SK-N-SH (cell line): ENCODE measurements around the gene MCF2L2. TPM values are rescaled to one million over a fixed set of nuclear protein-coding genes. Genes with fewer than 3 reads are reported as not detected.

Source experiments
- CTCF ChIA-PET: fragments of 300-600, 350-600 bp; formaldehyde crosslinking; extraction: SDS; loops from one replicate; lab custom pipeline; 2021; lab: Yijun Ruan, JAX
- POLR2A ChIA-PET: fragments of 350-600 bp; sonication (Branson Sonifier 250); formaldehyde crosslinking; extraction: SDS; loops from one replicate; lab custom pipeline; 2020; ENCODE audit warnings: antibody characterized with exemption, inconsistent platforms; lab: Yijun Ruan, JAX
- DNase-seq: peaks from one replicate; pipeline ENCODE4 v3.0.0; 2012
- H2AFZ ChIP-seq: fragments of 200-600 bp; sonication (generic); 2 replicates; pipeline ENCODE4 v1.8.1; 2016; ENCODE audit warnings: antibody characterized with exemption, mild to moderate bottlenecking, low read depth
- H3F3A ChIP-seq: fragments of 200-600 bp; sonication (generic); replicated peaks from 2 replicates; pipeline ENCODE3; 2016; ENCODE audit warnings: antibody characterized with exemption, mild to moderate bottlenecking; ENCODE audit not compliant: insufficient read depth
- H3K27ac ChIP-seq, 2 experiments: fragments of 200-500 bp in 1 of 2; fragments of 200-600 bp in 1 of 2; sonication (Bioruptor generic) in 1 of 2; sonication (generic), shearing (Covaris generic) in 1 of 2; 2 replicates each; pipeline versions ENCODE4 v1.5.1 to v1.6.1; 2014 to 2016; ENCODE audit warnings: low read depth in 2 of 2, inconsistent platforms in 1 of 2, low read length in 1 of 2, mild to moderate bottlenecking in 1 of 2, mixed read lengths in 1 of 2
- H3K27me3 ChIP-seq: fragments of 200-600 bp; sonication (generic), shearing (Covaris generic); 2 replicates; pipeline ENCODE4 v1.6.1; 2016; ENCODE audit warnings: mixed run types; ENCODE audit not compliant: insufficient read depth
- H3K36me3 ChIP-seq, 2 experiments: fragments of 200-500 bp in 1 of 2; fragments of 200-600 bp in 1 of 2; sonication (Bioruptor generic) in 1 of 2; sonication (generic) in 1 of 2; replicated peaks in 1 of 2; 2 replicates each; pipeline versions ENCODE3 to v1.5.1; 2014 to 2016; ENCODE audit warnings: low read length in 1 of 2, mild to moderate bottlenecking in 1 of 2; ENCODE audit not compliant: insufficient read depth in 2 of 2, control insufficient read depth in 1 of 2
- H3K4me1 ChIP-seq, 2 experiments: fragments of 200-500 bp in 1 of 2; fragments of 200-600 bp in 1 of 2; sonication (Bioruptor generic) in 1 of 2; sonication (generic), shearing (Covaris generic) in 1 of 2; 2 replicates each; pipeline versions ENCODE4 v1.5.1 to v1.6.1; 2014 to 2016; ENCODE audit warnings: low read depth in 1 of 2, low read length in 1 of 2, mixed run types in 1 of 2; ENCODE audit not compliant: insufficient read depth in 2 of 2, control insufficient read depth in 1 of 2
- H3K4me2 ChIP-seq: fragments of 200-600 bp; sonication (generic), shearing (Covaris generic); 2 replicates; pipeline ENCODE4 v1.6.1; 2017; ENCODE audit warnings: mixed run types
- H3K4me3 ChIP-seq, 2 experiments: fragments of 200-500 bp in 1 of 2; fragments of 200-600 bp in 1 of 2; sonication (Bioruptor generic) in 1 of 2; sonication (generic), shearing (Covaris generic) in 1 of 2; 2 replicates each; pipeline versions ENCODE4 v1.5.1 to v1.8.1; 2014 to 2016; ENCODE audit warnings: low read depth in 2 of 2, inconsistent platforms in 1 of 2, low read length in 1 of 2, mild to moderate bottlenecking in 1 of 2, mixed read lengths in 1 of 2, moderate library complexity in 1 of 2
- H3K79me2 ChIP-seq: fragments of 200-600 bp; sonication (generic); 2 replicates; pipeline ENCODE4 v1.8.1; 2017; ENCODE audit warnings: mild to moderate bottlenecking; ENCODE audit not compliant: insufficient read depth
- H3K9ac ChIP-seq: fragments of 200-600 bp; sonication (generic); 2 replicates; pipeline ENCODE4 v1.6.1; 2017; ENCODE audit warnings: mixed run types
- H3K9me2 ChIP-seq: fragments of 200-600 bp; sonication (generic); 2 replicates; pipeline ENCODE4 v1.6.1; 2017; ENCODE audit warnings: mixed run types
- H3K9me3 ChIP-seq: fragments of 200-600 bp; sonication (generic); 2 replicates; pipeline ENCODE4 v1.6.1; 2017; ENCODE audit warnings: mixed run types, mild to moderate bottlenecking, moderate library complexity
- H4K20me1 ChIP-seq: fragments of 200-600 bp; sonication (generic); 2 replicates; pipeline ENCODE4 v1.6.1; 2017; ENCODE audit warnings: mild to moderate bottlenecking, mixed run types; ENCODE audit not compliant: insufficient read depth
- CTCF ChIP-seq: fragments of 200-600 bp; sonication (generic); IDR thresholded peaks from 2 replicates; pipeline ENCODE4 v1.6.1; 2017; ENCODE audit warnings: antibody characterized with exemption, mild to moderate bottlenecking, moderate library complexity
- ELF1 ChIP-seq: IDR thresholded peaks from 2 replicates; pipeline ENCODE4 v1.4.0; 2012
- FOSL2 ChIP-seq: IDR thresholded peaks from 2 replicates; pipeline ENCODE4 v1.4.0; 2012; ENCODE audit warnings: low read depth, mild to moderate bottlenecking, moderate library complexity, borderline replicate concordance
- JUND ChIP-seq: IDR thresholded peaks from 2 replicates; pipeline ENCODE4 v1.4.0; 2012
- MEF2A ChIP-seq: IDR thresholded peaks from 2 replicates; pipeline ENCODE4 v1.4.0; 2012; ENCODE audit warnings: low read depth, borderline replicate concordance
- MXI1 ChIP-seq: IDR thresholded peaks from 2 replicates; pipeline ENCODE4 v1.6.1; 2012; ENCODE audit warnings: mild to moderate bottlenecking, low read depth, low read length, improper control_type of control experiment
- NRF1 ChIP-seq: IDR thresholded peaks from 2 replicates; pipeline ENCODE4 v1.6.1; 2012; ENCODE audit warnings: low read depth, mild to moderate bottlenecking, low read length
- PBX3 ChIP-seq: IDR thresholded peaks from 2 replicates; pipeline ENCODE4; 2012
- RAD21 ChIP-seq: IDR thresholded peaks from 2 replicates; pipeline ENCODE4 v1.6.1; 2012; ENCODE audit warnings: mild to moderate bottlenecking, low read length
- SIN3A ChIP-seq: IDR thresholded peaks from 2 replicates; pipeline ENCODE4 v1.6.1; 2012; ENCODE audit warnings: low read depth, mild to moderate bottlenecking, low read length, moderate library complexity, borderline replicate concordance
- YY1 ChIP-seq: IDR thresholded peaks from 2 replicates; pipeline ENCODE4 v1.4.0; 2012; ENCODE audit warnings: low read depth, mild to moderate bottlenecking
- ZBTB33 ChIP-seq: IDR thresholded peaks from 2 replicates; pipeline ENCODE4 v1.4.0; 2012; ENCODE audit warnings: low read depth, borderline replicate concordance
- WGBS: methylation state at CpG from one replicate; pipeline ENCODE4 v1.1.6; 2017; ENCODE audit warnings: low lambda C conversion rate; 5-methylcytosine and 5-hydroxymethylcytosine counted together
- polyA plus RNA-seq, 3 experiments: library from polyadenylated mRNA; depleted of rRNA; stranded (reverse); fragments of >200 nt; gene quantifications; 2 replicates each; pipeline ENCODE4 v1.2.3, GENCODE V29; 2012
- TF ChIP-seq, protein P1 (sequence below): fragments of 150-350 bp; IDR thresholded peaks from 2 replicates; pipeline ENCODE4 v1.6.1; 2016; ENCODE audit warnings: mild to moderate bottlenecking, low read depth, low read length

Gene MCF2L2
- polyA plus RNA-seq, 1 of the 3 experiments (the other 2 are of a cell fraction) = 0.56 TPM

GRCh38 chr3:183401678-183402077 is 26.7 kb downstream of the MCF2L2 start:
- 79% methylated on average over 1 of the region's 1 CpG for WGBS
- no peaks in the 10 kb centered on the region for H3K9me3 ChIP-seq
- no peaks in the 10 kb centered on the region for H3K36me3 ChIP-seq
- H3K4me2 ChIP-seq = no peak overlapping the region
- CTCF ChIA-PET = interaction anchor here (1.3 kb wide), 1 partner anchor 19 kb away, joined by 5 read pairs; no protein-coding TSS in a partner anchor
- TF ChIP-seq RAD21 (no peak), YY1 (no peak), ELF1 (no peak), MEF2A (no peak), JUND (no peak)
- TF ChIP-seq, protein P1, sequence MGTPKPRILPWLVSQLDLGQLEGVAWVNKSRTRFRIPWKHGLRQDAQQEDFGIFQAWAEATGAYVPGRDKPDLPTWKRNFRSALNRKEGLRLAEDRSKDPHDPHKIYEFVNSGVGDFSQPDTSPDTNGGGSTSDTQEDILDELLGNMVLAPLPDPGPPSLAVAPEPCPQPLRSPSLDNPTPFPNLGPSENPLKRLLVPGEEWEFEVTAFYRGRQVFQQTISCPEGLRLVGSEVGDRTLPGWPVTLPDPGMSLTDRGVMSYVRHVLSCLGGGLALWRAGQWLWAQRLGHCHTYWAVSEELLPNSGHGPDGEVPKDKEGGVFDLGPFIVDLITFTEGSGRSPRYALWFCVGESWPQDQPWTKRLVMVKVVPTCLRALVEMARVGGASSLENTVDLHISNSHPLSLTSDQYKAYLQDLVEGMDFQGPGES = no peak
- H3K9ac ChIP-seq = no peak overlapping the region
- no peak overlapping the region for H3K4me3 ChIP-seq
- H2AFZ ChIP-seq = no peak overlapping the region
- POLR2A ChIA-PET = no interaction called here
- H3K4me1 ChIP-seq = no peaks in the 10 kb centered on the region
- no peaks in the 10 kb centered on the region for H4K20me1 ChIP-seq
- DNase-seq = no peak
- H3K9me2 ChIP-seq = no peaks in the 10 kb centered on the region
- no peaks in the 10 kb centered on the region for H3K27me3 ChIP-seq
- H3K27ac ChIP-seq = no peak overlapping the region
- H3F3A ChIP-seq = peaks cover 4% of the 10 kb centered on the region
- H3K79me2 ChIP-seq = no peaks in the 10 kb centered on the region

DNA sequence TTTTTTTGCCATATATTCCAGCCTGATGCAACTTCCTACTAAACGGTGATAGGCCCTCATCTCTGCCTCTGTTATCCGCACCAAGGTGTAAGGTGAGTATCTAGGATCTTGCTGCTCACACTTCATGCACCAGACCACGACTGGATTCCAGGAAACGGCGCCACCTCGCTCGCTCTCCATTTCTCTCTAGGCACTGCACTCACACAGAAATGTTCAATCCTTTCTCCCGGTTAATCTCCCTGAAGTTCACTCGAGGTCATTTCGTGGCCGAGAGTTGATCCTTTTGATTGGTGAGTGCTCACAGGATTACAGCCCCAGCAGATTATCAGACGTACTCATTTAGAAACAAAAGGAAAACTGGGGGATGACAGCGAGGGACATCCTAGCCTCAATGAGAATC is 28.1 kb downstream of the MCF2L2 start:
- WGBS = 84% methylated on average over 13 of the region's 13 CpGs
- no peak overlapping the region for H3K4me3 ChIP-seq
- no peak for TF ChIP-seq FOSL2
- TF ChIP-seq PBX3 = no peak
- no peak for TF ChIP-seq JUND
- TF ChIP-seq MEF2A = no peak
- TF ChIP-seq ELF1 = no peak
- TF ChIP-seq, protein P1 = no peak
- TF ChIP-seq ZBTB33 = no peak
- no peak for TF ChIP-seq NRF1
- no peak for TF ChIP-seq SIN3A
- no peak for TF ChIP-seq CTCF
- TF ChIP-seq MXI1 = no peak
- H3K9me2 ChIP-seq = no peaks in the 10 kb centered on the region
- H3K27ac ChIP-seq = no peak overlapping the region
- no peaks in the 10 kb centered on the region for H4K20me1 ChIP-seq
- no peaks in the 10 kb centered on the region; a peak in 1 of 4 replicates for H3K4me1 ChIP-seq
- no peaks in the 10 kb centered on the region for H3K79me2 ChIP-seq
- H3K9ac ChIP-seq = no peak overlapping the region
- no peak overlapping the region for H3K4me2 ChIP-seq
- no peak overlapping the region for H2AFZ ChIP-seq
- H3K9me3 ChIP-seq = no peaks in the 10 kb centered on the region
- DNase-seq = no peak
- H3F3A ChIP-seq = peaks cover 4% of the 10 kb centered on the region
- no peaks in the 10 kb centered on the region for H3K36me3 ChIP-seq
- H3K27me3 ChIP-seq = no peaks in the 10 kb centered on the region
- CTCF ChIA-PET = interaction anchor here (0.5 to 2.9 kb wide), 2 partner anchors 13 to 18 kb away, joined by 3 to 11 read pairs; no protein-coding TSS in a partner anchor
- POLR2A ChIA-PET = no interaction called here
